Inflammatory macrophage (primary cell): ENCODE measurements around the gene TERB2.
"Not testable (repeated sequence)": the region's sequence is repeated elsewhere in the genome, so short reads cannot be mapped to it uniquely, and the experiment has no call there.

Source experiments
- DNase-seq, 2 donors: peaks; one replicate each; pipeline ENCODE4 v3.0.0-alpha.2; 2020 to 2022
- total RNA-seq, 18 experiments: gene quantifications; one replicate each; lab custom pipeline; 2026; ENCODE audit warnings: mixed read lengths in 6 of 18, inconsistent platforms in 2 of 18; lab: John Stamatoyannopoulos, UW

TERB2 gene
- 0 to 0.07 (median 0) reads per million in 18 experiments for total RNA-seq

- DNase-seq = no peak
These were observed at the start of gene TERB2 for GRCh38 chr15:44956388-44956787. TERB2 (plus strand) TSS chr15:44956687; CDS start chr15:44956719, 32 bp downstream.

- no peak for DNase-seq
These were observed 47.1 kb upstream of the TERB2 start for GRCh38 chr15:44909423-44909822.

- DNase-seq = no peak
These were observed 45.4 kb upstream of the TERB2 start for GRCh38 chr15:44910981-44911625.

- not testable (repeated sequence) for DNase-seq
These were observed 44.3 kb upstream of the TERB2 start for GRCh38 chr15:44912186-44912585.

GRCh38 chr15:44912974-44913448 lies 43.5 kb upstream of the TERB2 start:
- DNase-seq = not testable (repeated sequence)

GRCh38 chr15:44918136-44918535 lies 38.4 kb upstream of the TERB2 start:
- DNase-seq = no peak

- not testable (repeated sequence) for DNase-seq
These were observed 27.8 kb upstream of the TERB2 start for GRCh38 chr15:44928658-44929057.

- DNase-seq = not testable (repeated sequence)
These were observed 26.2 kb upstream of the TERB2 start for GRCh38 chr15:44930283-44930682.

GRCh38 chr15:44958302-44958701 lies 1.8 kb downstream of the TERB2 start:
- DNase-seq = not testable (repeated sequence)

GRCh38 chr15:44968475-44968874 lies 12.0 kb downstream of the TERB2 start:
- no peak for DNase-seq

- no peak for DNase-seq
These were observed 14.5 kb downstream of the TERB2 start for GRCh38 chr15:44971036-44971435.

GRCh38 chr15:44976183-44976582 lies 19.7 kb downstream of the TERB2 start:
- DNase-seq = not testable (repeated sequence)

GRCh38 chr15:44977781-44978180 lies 21.3 kb downstream of the TERB2 start:
- DNase-seq = not testable (repeated sequence)

GRCh38 chr15:44979617-44980339 lies 23.3 kb downstream of the TERB2 start:
- not testable (repeated sequence) for DNase-seq

- not testable (repeated sequence) for DNase-seq
These were observed 27.7 kb downstream of the TERB2 start for GRCh38 chr15:44984144-44984543.

- DNase-seq = not testable (repeated sequence)
These were observed 30.0 kb downstream of the TERB2 start for GRCh38 chr15:44986346-44987055.

- DNase-seq = not testable (repeated sequence)
These were observed 31.2 kb downstream of the TERB2 start for GRCh38 chr15:44987711-44988110.

- not testable (repeated sequence) for DNase-seq
These were observed 31.8 kb downstream of the TERB2 start for GRCh38 chr15:44988184-44988869.

GRCh38 chr15:44988870-44989219 lies 32.4 kb downstream of the TERB2 start:
- DNase-seq = not testable (repeated sequence)

GRCh38 chr15:44997632-44998031 lies 41.1 kb downstream of the TERB2 start:
- DNase-seq = not testable (repeated sequence)

GRCh38 chr15:44999105-44999504 lies 42.6 kb downstream of the TERB2 start:
- no peak for DNase-seq

GRCh38 chr15:45001180-45001579 lies 44.7 kb downstream of the TERB2 start:
- not testable (repeated sequence) for DNase-seq
